Psoas muscle (tissue), 8 donors: ENCODE measurements around the gene HIVEP1. TPM values are rescaled to one million over a fixed set of nuclear protein-coding genes. Genes with fewer than 3 reads are reported as not detected.

ENCODE experiments used
- ATAC-seq, 4 donors: fragments of 200-7000 bp; cut with Tn5 transposase; one replicate each; pipeline ENCODE4 v1.9.1; 2020; ENCODE audit warnings: moderate library complexity in 3 of 4, mild to moderate bottlenecking in 2 of 4
- DNase-seq, 2 donors: peaks; one replicate each; pipeline ENCODE4 v3.0.0-alpha.2; 2020
- H3K27ac ChIP-seq: fragments of 200-600 bp; one replicate; pipeline ENCODE4 v1.8.0; 2022
- H3K27me3 ChIP-seq, 3 donors: fragments of 200-600 bp in 1 of 3; one replicate each; pipeline versions ENCODE4 v1.6.1 to v1.8.0; 2013 to 2022; ENCODE audit warnings: low read length in 2 of 3, mild to moderate bottlenecking in 2 of 3, moderate library complexity in 1 of 3; ENCODE audit not compliant: insufficient read depth in 3 of 3
- H3K36me3 ChIP-seq, 2 donors: fragments of 200-600 bp in 1 of 2; one replicate each; pipeline versions ENCODE4 v1.6.1 to v1.8.0; 2013 to 2022; ENCODE audit warnings: low read depth in 1 of 2, mild to moderate bottlenecking in 1 of 2, moderate library complexity in 1 of 2; ENCODE audit not compliant: insufficient read depth in 1 of 2
- H3K4me1 ChIP-seq: fragments of 200-600 bp; one replicate; pipeline ENCODE4 v1.8.0; 2022
- H3K4me3 ChIP-seq: fragments of 200-600 bp; one replicate; pipeline ENCODE4 v1.8.0; 2022; ENCODE audit warnings: mild to moderate bottlenecking
- H3K9me3 ChIP-seq: fragments of 200-600 bp; one replicate; pipeline ENCODE4 v1.8.0; 2022
- WGBS, 3 donors: extraction: QIAGEN DNeasy Blood & Tissue Kit; methylation state at CpG; one replicate each; pipeline versions ENCODE4 v1.1.6 to v1.1.7; 2013; 5-methylcytosine and 5-hydroxymethylcytosine counted together
- intact Hi-C, 2 donors: fragments of 100-400 bp; cut with DNase I; formaldehyde crosslinking; loops; one replicate each; pipeline versions ENCODE4 v1.11.0 to v1.14.2; 2022
- polyA plus RNA-seq, 3 donors: library from polyadenylated mRNA; stranded (reverse); fragments of 200-250 nt; gene quantifications; one replicate each; pipeline ENCODE4 v1.2.3, GENCODE V29; 2013
- total RNA-seq, 4 donors: library from RNA; stranded (reverse); fragmentation: NEBNext Ultra II Directional in 2 of 4; extraction: Animal tissue kit (Norgen Biotek cat#: 25700) in 2 of 4; gene quantifications; one replicate each; pipeline versions ENCODE4 v1.2.1 to v1.2.4, GENCODE V29; 2021 to 2023
- TF ChIP-seq, protein P1 (sequence below): fragments of 200-600 bp; IDR thresholded peaks from one replicate; pipeline ENCODE4 v1.8.0; 2022; ENCODE audit warnings: antibody characterized with exemption
- donor health status: healthy with polysubstance abuse.
- donor health status: DM: no; HTN: no; CAD: no; lungs with moderate emphysema.
- donor health status: Bipolar disorder and iron deficiency.
- donor health status: healthy.
- donor health status: DM: yes; HTN: yes; CAD: no.
- donor health status: DM: no; HTN: no; CAD: no.
- donor health status: DM: no; HTN: no; CAD: no.
- donor health status: DM: yes; HTN: yes; CAD: no.

HIVEP1 gene
- total and polyA plus RNA-seq, 7 donors = 4.0 to 13.1 (median 6.7) TPM

DNA sequence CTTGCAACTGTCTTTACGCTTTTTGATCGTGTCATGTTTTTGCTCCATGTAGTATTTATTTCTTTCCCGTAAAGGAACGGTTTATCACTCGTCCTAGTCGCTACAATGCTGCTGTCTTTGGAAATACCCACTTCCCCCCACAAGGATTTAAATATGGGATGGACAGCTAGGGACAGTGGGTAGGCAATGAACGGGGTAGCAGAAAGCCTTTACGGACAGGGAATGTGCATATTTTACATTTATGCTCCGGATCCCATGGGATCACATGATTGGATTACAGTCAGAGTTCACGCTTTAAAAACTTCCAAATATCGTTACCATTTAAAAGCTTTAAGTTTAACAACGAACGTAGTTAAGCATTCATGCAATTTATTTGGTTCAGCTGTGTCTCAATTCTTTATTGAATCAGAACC lies 1.2 kb downstream of the HIVEP1 start:
- no peak for ATAC-seq
- H3K27ac ChIP-seq = peak overlapping the region; percentile 96

DNA sequence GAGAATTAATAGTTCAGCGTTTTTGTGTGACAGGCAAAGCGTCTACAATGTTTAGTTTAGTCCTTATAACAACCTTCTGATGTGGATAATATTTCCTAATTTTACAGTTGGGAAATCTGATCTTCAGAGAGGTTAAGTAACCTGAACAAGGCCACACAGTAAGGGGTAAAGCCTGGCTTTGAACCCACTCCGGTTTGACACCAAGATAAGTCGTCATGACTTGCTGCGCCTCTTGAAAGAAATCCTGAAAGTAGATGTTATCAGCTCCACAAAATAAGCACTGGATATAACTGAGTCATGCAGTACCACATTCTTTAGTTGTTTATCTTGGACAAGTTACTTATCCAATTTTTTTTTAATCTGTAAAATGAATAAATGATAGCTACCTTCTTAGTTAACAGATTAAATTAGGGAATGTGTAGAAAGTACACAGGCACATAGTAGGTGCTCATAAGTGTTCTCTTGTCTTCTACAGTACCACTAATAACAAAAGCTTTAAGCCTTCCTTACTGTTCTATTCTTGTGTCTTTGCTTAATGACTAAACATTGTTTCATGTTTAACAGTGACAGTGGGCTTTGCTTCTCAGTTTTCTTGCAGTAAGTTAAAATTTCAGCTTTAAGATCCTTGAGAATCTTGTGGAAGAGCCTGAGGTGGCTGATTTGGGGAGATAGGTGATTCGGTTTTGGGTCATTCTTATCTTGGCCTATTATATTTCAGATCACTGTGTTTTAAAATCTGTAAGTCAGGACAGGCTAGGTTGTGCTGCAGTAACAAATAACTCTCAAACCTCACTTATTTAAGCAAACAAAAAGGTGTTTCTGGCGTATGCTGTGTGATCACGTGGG lies 2.1 kb downstream of the HIVEP1 start:
- peaks cover 3 to 36% of the 10 kb centered on the region in 2 donors for H3K36me3 ChIP-seq
- WGBS, 3 donors = 78 to 82% (median 78%) methylated on average over 8 of the region's 8 CpGs
- H3K4me3 ChIP-seq = no peak overlapping the region
- TF ChIP-seq, protein P1, sequence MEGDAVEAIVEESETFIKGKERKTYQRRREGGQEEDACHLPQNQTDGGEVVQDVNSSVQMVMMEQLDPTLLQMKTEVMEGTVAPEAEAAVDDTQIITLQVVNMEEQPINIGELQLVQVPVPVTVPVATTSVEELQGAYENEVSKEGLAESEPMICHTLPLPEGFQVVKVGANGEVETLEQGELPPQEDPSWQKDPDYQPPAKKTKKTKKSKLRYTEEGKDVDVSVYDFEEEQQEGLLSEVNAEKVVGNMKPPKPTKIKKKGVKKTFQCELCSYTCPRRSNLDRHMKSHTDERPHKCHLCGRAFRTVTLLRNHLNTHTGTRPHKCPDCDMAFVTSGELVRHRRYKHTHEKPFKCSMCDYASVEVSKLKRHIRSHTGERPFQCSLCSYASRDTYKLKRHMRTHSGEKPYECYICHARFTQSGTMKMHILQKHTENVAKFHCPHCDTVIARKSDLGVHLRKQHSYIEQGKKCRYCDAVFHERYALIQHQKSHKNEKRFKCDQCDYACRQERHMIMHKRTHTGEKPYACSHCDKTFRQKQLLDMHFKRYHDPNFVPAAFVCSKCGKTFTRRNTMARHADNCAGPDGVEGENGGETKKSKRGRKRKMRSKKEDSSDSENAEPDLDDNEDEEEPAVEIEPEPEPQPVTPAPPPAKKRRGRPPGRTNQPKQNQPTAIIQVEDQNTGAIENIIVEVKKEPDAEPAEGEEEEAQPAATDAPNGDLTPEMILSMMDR = no peak
- no peak overlapping the region for H3K27ac ChIP-seq
- ATAC-seq (no peak), DNase-seq (no peak)
- peaks cover 21% of the 10 kb centered on the region for H3K4me1 ChIP-seq
- intact Hi-C loops = loop anchor here in 1 of 2 donors (10.0 kb wide), 1 partner anchor 309 kb away; no protein-coding TSS in a partner anchor
- no peaks in the 10 kb centered on the region for H3K9me3 ChIP-seq
- no peaks in the 10 kb centered on the region for H3K27me3 ChIP-seq

More for the DNA sequence above, 1.2 kb downstream of the HIVEP1 start:
- Histone ChIP-seq H3K27me3 (no peaks in the 10 kb centered on the region), H3K36me3 (peaks cover 3 to 30% of the 10 kb centered on the region in 2 donors), H3K9me3 (no peaks in the 10 kb centered on the region), H3K4me1 (peaks cover 22% of the 10 kb centered on the region), H3K4me3 (peak overlapping the region; percentile 88)
- WGBS, 3 donors = 4 to 6% (median 5%) methylated on average over 13 of the region's 13 CpGs
- TF ChIP-seq, protein P1 = no peak
- no peak for DNase-seq
- intact Hi-C loops = loop anchor here in 1 of 2 donors (10.0 kb wide), 1 partner anchor 309 kb away; no protein-coding TSS in a partner anchor

DNA sequence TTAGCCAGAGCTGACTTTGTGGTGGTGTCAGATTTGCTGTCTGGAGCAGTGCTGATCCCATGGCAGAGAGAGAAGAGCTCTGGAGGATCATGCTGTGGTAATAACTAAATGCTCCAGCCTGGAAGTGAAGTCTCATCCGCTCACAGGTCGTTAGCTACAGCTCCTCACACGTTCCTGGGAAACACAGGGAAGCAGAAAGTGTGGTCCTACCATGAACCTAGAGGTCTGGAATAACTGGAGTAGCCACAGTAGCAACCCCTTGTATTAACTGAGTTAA lies 2.7 kb downstream of the HIVEP1 start:
- H3K4me1 ChIP-seq = peaks cover 15% of the 10 kb centered on the region
- no peak overlapping the region for H3K27ac ChIP-seq
- 88 to 90% (median 90%) methylated on average over 3 of the region's 3 CpGs for WGBS, 3 donors
- no peak overlapping the region for H3K4me3 ChIP-seq
- no peak for DNase-seq
- TF ChIP-seq, protein P1 = no peak
- H3K36me3 ChIP-seq = peaks cover 3 to 36% of the 10 kb centered on the region in 2 donors
- no peaks in the 10 kb centered on the region for H3K9me3 ChIP-seq
- no peaks in the 10 kb centered on the region for H3K27me3 ChIP-seq
- no peak for ATAC-seq
- intact Hi-C loops = loop anchor here in 1 of 2 donors (10.0 kb wide), 1 partner anchor 310 kb away; no protein-coding TSS in a partner anchor

DNA sequence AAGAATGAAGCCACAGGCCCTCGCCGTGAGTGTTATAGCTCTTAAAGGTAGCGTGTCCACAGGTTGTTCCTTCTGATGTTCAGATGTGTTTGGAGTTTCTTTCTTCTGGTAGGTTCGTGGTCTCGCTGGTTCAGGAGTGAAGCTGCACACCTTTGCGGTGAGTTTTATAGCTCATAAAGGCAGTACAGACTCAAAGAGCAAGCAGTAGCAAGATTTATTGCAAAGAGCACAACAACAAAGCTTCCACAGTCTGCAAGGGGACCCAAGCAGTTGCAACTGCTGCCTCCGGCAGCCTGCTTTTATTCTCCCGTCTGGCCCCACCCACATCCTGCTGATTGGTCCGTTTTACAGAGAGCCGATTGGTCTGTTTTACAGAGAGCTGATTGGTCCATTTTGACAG lies 5.2 kb downstream of the HIVEP1 start:
- Histone ChIP-seq H3K27ac (no peak overlapping the region), H3K4me1 (peaks cover 9% of the 10 kb centered on the region), H3K36me3 (peaks cover 3 to 41% of the 10 kb centered on the region in 2 donors), H3K27me3 (no peaks in the 10 kb centered on the region), H3K4me3 (no peak overlapping the region), H3K9me3 (no peaks in the 10 kb centered on the region)
- DNase-seq = no peak
- no peak for ATAC-seq
- 91 to 95% (median 94%) methylated on average over 10 of the region's 10 CpGs for WGBS, 3 donors
- intact Hi-C loops = loop anchor here in 1 of 2 donors (10.0 kb wide), 1 partner anchor 312 kb away; no protein-coding TSS in a partner anchor
- TF ChIP-seq, protein P1 = no peak
